ENCODE data around the gene CCDC68.

- TF ChIP-seq CTCF (IDR thresholded peaks at IDR 0.05; ENCODE audit: control extremely low read depth in 1 of 3, insufficient read depth in 1 of 3, low read depth in 1 of 3, low read length in 3 of 3) (no peak), POLR2A (IDR thresholded peaks at IDR 0.05; ENCODE audit: control extremely low read depth in 1 of 2, low read depth in 2 of 2, low read length in 2 of 2) (no peak)
Measured at GRCh38 chr18:54852780-54853675, 106.2 kb downstream of the CCDC68 start.

Measured in H1 (cell line).